CD14-positive monocyte (primary cell): ENCODE measurements around the gene SCRN2. TPM values are rescaled to one million over a fixed set of nuclear protein-coding genes. Genes with fewer than 3 reads are reported as not detected.

Source experiments
- DNase-seq, 3 donors: peaks; one replicate each; pipeline ENCODE4 v3.0.0-alpha.2; 2011 to 2022
- H2AFZ ChIP-seq: 2 replicates; pipeline ENCODE4 v1.6.0; 2012; ENCODE audit warnings: mild to moderate bottlenecking, low read depth, low read length, inconsistent platforms; ENCODE audit not compliant: insufficient read depth, poor library complexity, severe bottlenecking
- H3K27ac ChIP-seq, 2 donors: 1 replicate in 1 of 2; 2 replicates in 1 of 2; pipeline ENCODE4 v1.5.1; 2012 to 2013; ENCODE audit warnings: low read length in 2 of 2, control low read depth in 1 of 2, inconsistent platforms in 1 of 2, low read depth in 1 of 2, mild to moderate bottlenecking in 1 of 2
- H3K27me3 ChIP-seq, 2 donors: one replicate each; pipeline versions ENCODE4 v1.6.0 to v1.6.1; 2011 to 2013; ENCODE audit warnings: low read length in 2 of 2; ENCODE audit not compliant: control insufficient read depth in 2 of 2, insufficient read depth in 2 of 2
- H3K36me3 ChIP-seq, 2 donors: replicated peaks in 1 of 2; 1 replicate in 1 of 2; 2 replicates in 1 of 2; pipeline versions ENCODE4 v1.5.1 to v1.6.1; 2012 to 2013; ENCODE audit warnings: low read length in 2 of 2, control low read depth in 1 of 2, inconsistent platforms in 1 of 2, mild to moderate bottlenecking in 1 of 2; ENCODE audit not compliant: insufficient read depth in 2 of 2, control insufficient read depth in 1 of 2
- H3K4me1 ChIP-seq, 2 donors: 1 replicate in 1 of 2; 2 replicates in 1 of 2; pipeline versions ENCODE4 v1.5.1 to v1.6.1; 2012 to 2013; ENCODE audit warnings: low read length in 2 of 2, control low read depth in 1 of 2, inconsistent platforms in 1 of 2, mild to moderate bottlenecking in 1 of 2, moderate library complexity in 1 of 2; ENCODE audit not compliant: insufficient read depth in 2 of 2, control insufficient read depth in 1 of 2
- H3K4me2 ChIP-seq: replicated peaks from 2 replicates; pipeline ENCODE3; 2012; ENCODE audit warnings: low read length, moderate library complexity, mild to moderate bottlenecking; ENCODE audit not compliant: poor library complexity, severe bottlenecking; ENCODE audit errors: extremely low read depth
- H3K4me3 ChIP-seq, 3 experiments: fragments of 200-600 bp in 1 of 3; sonication (generic) in 1 of 3; replicated peaks in 1 of 3; 1 replicate in 2 of 3; 2 replicates in 1 of 3; pipeline ENCODE4 v1.5.1; 2011 to 2013; ENCODE audit warnings: low read length in 3 of 3, mild to moderate bottlenecking in 3 of 3, control low read depth in 2 of 3, low read depth in 2 of 3, inconsistent platforms in 1 of 3, moderate library complexity in 1 of 3
- H3K79me2 ChIP-seq: 2 replicates; pipeline ENCODE4 v1.6.0; 2012; ENCODE audit warnings: mild to moderate bottlenecking, control low read depth, inconsistent platforms, low read length, moderate library complexity; ENCODE audit not compliant: insufficient read depth
- H3K9ac ChIP-seq: 2 replicates; pipeline ENCODE4 v1.6.0; 2017; ENCODE audit warnings: low read length, mild to moderate bottlenecking; ENCODE audit not compliant: insufficient read depth, poor library complexity, severe bottlenecking
- H3K9me3 ChIP-seq, 2 donors: replicated peaks in 1 of 2; 1 replicate in 1 of 2; 2 replicates in 1 of 2; pipeline versions ENCODE4 v1.5.1 to v1.6.1; 2012 to 2013; ENCODE audit warnings: low read length in 2 of 2, control low read depth in 1 of 2; ENCODE audit not compliant: control insufficient read depth in 1 of 2, insufficient read depth in 1 of 2
- H4K20me1 ChIP-seq: 2 replicates; pipeline ENCODE4 v1.6.0; 2012; ENCODE audit warnings: mild to moderate bottlenecking, low read length, control low read depth, moderate library complexity; ENCODE audit not compliant: insufficient read depth
- H3K27ac Mint-ChIP-seq, 7 donors: one replicate each; pipeline ENCODE4 v1.8.0; 2020; ENCODE audit warnings: mild to moderate bottlenecking in 7 of 7, mixed read lengths in 7 of 7, moderate library complexity in 6 of 7, inconsistent platforms in 2 of 7
- H3K27me3 Mint-ChIP-seq, 3 donors: one replicate each; pipeline ENCODE4 v1.8.0; 2021 to 2022; ENCODE audit warnings: low read depth in 3 of 3, mild to moderate bottlenecking in 3 of 3, mixed read lengths in 3 of 3, moderate library complexity in 3 of 3, inconsistent platforms in 1 of 3
- H3K36me3 Mint-ChIP-seq, 2 donors: one replicate each; pipeline ENCODE4 v1.8.0; 2020; ENCODE audit warnings: mixed read lengths in 2 of 2, inconsistent platforms in 1 of 2, mild to moderate bottlenecking in 1 of 2
- H3K4me1 Mint-ChIP-seq: one replicate; pipeline ENCODE4 v1.8.0; 2020; ENCODE audit warnings: mild to moderate bottlenecking, mixed read lengths
- H3K4me3 Mint-ChIP-seq, 2 donors: one replicate each; pipeline ENCODE4 v1.8.0; 2020; ENCODE audit warnings: mild to moderate bottlenecking in 2 of 2, mixed read lengths in 2 of 2, moderate library complexity in 1 of 2
- H3K9me3 Mint-ChIP-seq, 7 donors: one replicate each; pipeline ENCODE4 v1.8.0; 2020 to 2022; ENCODE audit warnings: mixed read lengths in 7 of 7, mild to moderate bottlenecking in 6 of 7, moderate library complexity in 6 of 7, inconsistent platforms in 2 of 7
- WGBS: methylation state at CpG from one replicate; pipeline ENCODE4 v1.1.5; 2013; ENCODE audit warnings: missing lambda C conversion rate; ENCODE audit not compliant: insufficient coverage; 5-methylcytosine and 5-hydroxymethylcytosine counted together
- intact Hi-C, 2 donors: fragments of 100-400 bp; cut with micrococcal nuclease; formaldehyde crosslinking; loops; one replicate each; pipeline versions ENCODE4 v1.15.0 to v1.15.1; 2023
- polyA plus RNA-seq, 3 donors: library from polyadenylated mRNA; depleted of rRNA in 1 of 3; unstranded in 2 of 3; stranded (reverse) in 1 of 3; fragments of 300-500 nt in 2 of 3; fragments of >200 nt in 1 of 3; fragmentation: Illumina TruSeq in 2 of 3; gene quantifications; 1 replicate in 2 of 3; 2 replicates in 1 of 3; pipeline ENCODE4 v1.2.3, GENCODE V29; 2012 to 2021
- TF ChIP-seq, protein P1 (sequence below): fragments of 200-600 bp; IDR thresholded peaks from one replicate; pipeline ENCODE4 v1.8.0; 2022; ENCODE audit warnings: antibody characterized with exemption, mild to moderate bottlenecking

Gene SCRN2
- polyA plus RNA-seq, 3 donors: 13.2 to 45.1 (median 14.5) TPM

DNA sequence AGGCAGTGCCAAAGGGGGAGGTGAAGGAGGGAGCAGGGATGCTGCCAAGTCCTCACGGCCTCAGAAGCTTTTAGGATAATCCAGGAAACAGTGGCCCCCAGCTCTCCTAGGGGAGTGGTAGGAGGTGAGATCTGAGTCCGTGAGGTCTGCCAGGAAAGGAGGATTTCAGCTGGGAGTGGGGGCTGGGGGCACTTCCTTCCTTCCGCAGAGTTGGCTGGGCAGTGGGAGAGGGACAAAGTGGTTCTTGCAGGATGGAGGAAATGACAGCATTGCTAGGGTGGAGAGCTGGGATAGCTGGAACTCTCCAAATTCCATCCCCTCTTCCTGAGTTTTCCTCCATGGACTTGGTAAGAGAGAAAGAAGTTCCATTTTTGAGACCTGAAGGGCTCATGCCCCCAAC, 14.7 kb upstream of the SCRN2 start:
- H3K4me3 ChIP-seq: no peak overlapping the region
- H3K27ac ChIP-seq: no peak overlapping the region
- WGBS: 36% methylated on average over 2 of the region's 3 CpGs
- H3K9me3 ChIP-seq: peaks cover 0 to 9% of the 10 kb centered on the region in 2 donors
- H3K79me2 ChIP-seq: no peaks in the 10 kb centered on the region
- H3K9me3 Mint-ChIP-seq: peaks cover 0 to 11% (median 7%) of the 10 kb centered on the region in 7 donors
- H3K4me3 Mint-ChIP-seq: peak overlapping the region in 1 of 2 donors; percentile 52
- H3K9ac ChIP-seq: no peak overlapping the region
- H3K4me1 ChIP-seq: peaks cover 0 to 11% of the 10 kb centered on the region in 2 donors
- H4K20me1 ChIP-seq: no peaks in the 10 kb centered on the region
- H3K27ac Mint-ChIP-seq: no peak overlapping the region
- no peak for DNase-seq
- TF ChIP-seq, protein P1, sequence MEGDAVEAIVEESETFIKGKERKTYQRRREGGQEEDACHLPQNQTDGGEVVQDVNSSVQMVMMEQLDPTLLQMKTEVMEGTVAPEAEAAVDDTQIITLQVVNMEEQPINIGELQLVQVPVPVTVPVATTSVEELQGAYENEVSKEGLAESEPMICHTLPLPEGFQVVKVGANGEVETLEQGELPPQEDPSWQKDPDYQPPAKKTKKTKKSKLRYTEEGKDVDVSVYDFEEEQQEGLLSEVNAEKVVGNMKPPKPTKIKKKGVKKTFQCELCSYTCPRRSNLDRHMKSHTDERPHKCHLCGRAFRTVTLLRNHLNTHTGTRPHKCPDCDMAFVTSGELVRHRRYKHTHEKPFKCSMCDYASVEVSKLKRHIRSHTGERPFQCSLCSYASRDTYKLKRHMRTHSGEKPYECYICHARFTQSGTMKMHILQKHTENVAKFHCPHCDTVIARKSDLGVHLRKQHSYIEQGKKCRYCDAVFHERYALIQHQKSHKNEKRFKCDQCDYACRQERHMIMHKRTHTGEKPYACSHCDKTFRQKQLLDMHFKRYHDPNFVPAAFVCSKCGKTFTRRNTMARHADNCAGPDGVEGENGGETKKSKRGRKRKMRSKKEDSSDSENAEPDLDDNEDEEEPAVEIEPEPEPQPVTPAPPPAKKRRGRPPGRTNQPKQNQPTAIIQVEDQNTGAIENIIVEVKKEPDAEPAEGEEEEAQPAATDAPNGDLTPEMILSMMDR: no peak
- peaks cover 43 to 52% of the 10 kb centered on the region in 2 donors for H3K27me3 ChIP-seq
- peaks cover 0 to 8% of the 10 kb centered on the region in 2 donors for H3K36me3 Mint-ChIP-seq
- no peak overlapping the region for H2AFZ ChIP-seq
- no peaks in the 10 kb centered on the region for H3K36me3 ChIP-seq
- peaks cover 46 to 61% (median 56%) of the 10 kb centered on the region in 3 donors for H3K27me3 Mint-ChIP-seq
- peaks cover 16% of the 10 kb centered on the region for H3K4me1 Mint-ChIP-seq
- H3K4me2 ChIP-seq: no peak overlapping the region
- intact Hi-C loops: no loop called here

- Histone ChIP-seq H3K27ac (no peak overlapping the region), H3K9me3 (peaks cover 0 to 17% of the 10 kb centered on the region in 2 donors), H3K27me3 (peaks cover 64 to 73% of the 10 kb centered on the region in 2 donors), H3K36me3 (no peaks in the 10 kb centered on the region), H2AFZ (no peak overlapping the region), H3K79me2 (no peaks in the 10 kb centered on the region), H3K4me3 (no peak overlapping the region), H4K20me1 (no peaks in the 10 kb centered on the region), H3K4me2 (no peak overlapping the region), H3K9ac (no peak overlapping the region), H3K4me1 (peaks cover 0 to 11% of the 10 kb centered on the region in 2 donors)
- Mint-ChIP-seq H3K36me3 (peaks cover 0 to 8% of the 10 kb centered on the region in 2 donors), H3K4me3 (peak overlapping the region in 1 of 2 donors; percentile 84), H3K27me3 (peaks cover 64 to 81% (median 68%) of the 10 kb centered on the region in 3 donors), H3K4me1 (peaks cover 21% of the 10 kb centered on the region), H3K9me3 (peaks cover 0 to 16% (median 10%) of the 10 kb centered on the region in 7 donors), H3K27ac (no peak overlapping the region)
- WGBS: 46% methylated on average over 3 of the region's 5 CpGs
- intact Hi-C loops: no loop called here
- TF ChIP-seq, protein P1: no peak
- DNase-seq: no peak
These were observed 12.5 kb upstream of the SCRN2 start for GRCh38 chr17:47853616-47854015.
